CD14-positive monocyte (primary cell): ENCODE measurements around the gene SLC38A5. TPM values are rescaled to one million over a fixed set of nuclear protein-coding genes. Genes with fewer than 3 reads are reported as not detected.

Source experiments
- DNase-seq, 3 donors: peaks; one replicate each; pipeline ENCODE4 v3.0.0-alpha.2; 2011 to 2022
- H2AFZ ChIP-seq: 2 replicates; pipeline ENCODE4 v1.6.0; 2012; ENCODE audit warnings: mild to moderate bottlenecking, low read depth, low read length, inconsistent platforms; ENCODE audit not compliant: insufficient read depth, poor library complexity, severe bottlenecking
- H3K27ac ChIP-seq, 2 donors: 1 replicate in 1 of 2; 2 replicates in 1 of 2; pipeline ENCODE4 v1.5.1; 2012 to 2013; ENCODE audit warnings: low read length in 2 of 2, control low read depth in 1 of 2, inconsistent platforms in 1 of 2, low read depth in 1 of 2, mild to moderate bottlenecking in 1 of 2
- H3K27me3 ChIP-seq, 2 donors: one replicate each; pipeline versions ENCODE4 v1.6.0 to v1.6.1; 2011 to 2013; ENCODE audit warnings: low read length in 2 of 2; ENCODE audit not compliant: control insufficient read depth in 2 of 2, insufficient read depth in 2 of 2
- H3K36me3 ChIP-seq, 2 donors: replicated peaks in 1 of 2; 1 replicate in 1 of 2; 2 replicates in 1 of 2; pipeline versions ENCODE4 v1.5.1 to v1.6.1; 2012 to 2013; ENCODE audit warnings: low read length in 2 of 2, control low read depth in 1 of 2, inconsistent platforms in 1 of 2, mild to moderate bottlenecking in 1 of 2; ENCODE audit not compliant: insufficient read depth in 2 of 2, control insufficient read depth in 1 of 2
- H3K4me1 ChIP-seq, 2 donors: 1 replicate in 1 of 2; 2 replicates in 1 of 2; pipeline versions ENCODE4 v1.5.1 to v1.6.1; 2012 to 2013; ENCODE audit warnings: low read length in 2 of 2, control low read depth in 1 of 2, inconsistent platforms in 1 of 2, mild to moderate bottlenecking in 1 of 2, moderate library complexity in 1 of 2; ENCODE audit not compliant: insufficient read depth in 2 of 2, control insufficient read depth in 1 of 2
- H3K4me2 ChIP-seq: replicated peaks from 2 replicates; pipeline ENCODE3; 2012; ENCODE audit warnings: low read length, moderate library complexity, mild to moderate bottlenecking; ENCODE audit not compliant: poor library complexity, severe bottlenecking; ENCODE audit errors: extremely low read depth
- H3K4me3 ChIP-seq, 3 experiments: fragments of 200-600 bp in 1 of 3; sonication (generic) in 1 of 3; replicated peaks in 1 of 3; 1 replicate in 2 of 3; 2 replicates in 1 of 3; pipeline ENCODE4 v1.5.1; 2011 to 2013; ENCODE audit warnings: low read length in 3 of 3, mild to moderate bottlenecking in 3 of 3, control low read depth in 2 of 3, low read depth in 2 of 3, inconsistent platforms in 1 of 3, moderate library complexity in 1 of 3
- H3K79me2 ChIP-seq: 2 replicates; pipeline ENCODE4 v1.6.0; 2012; ENCODE audit warnings: mild to moderate bottlenecking, control low read depth, inconsistent platforms, low read length, moderate library complexity; ENCODE audit not compliant: insufficient read depth
- H3K9ac ChIP-seq: 2 replicates; pipeline ENCODE4 v1.6.0; 2017; ENCODE audit warnings: low read length, mild to moderate bottlenecking; ENCODE audit not compliant: insufficient read depth, poor library complexity, severe bottlenecking
- H3K9me3 ChIP-seq, 2 donors: replicated peaks in 1 of 2; 1 replicate in 1 of 2; 2 replicates in 1 of 2; pipeline versions ENCODE4 v1.5.1 to v1.6.1; 2012 to 2013; ENCODE audit warnings: low read length in 2 of 2, control low read depth in 1 of 2; ENCODE audit not compliant: control insufficient read depth in 1 of 2, insufficient read depth in 1 of 2
- H4K20me1 ChIP-seq: 2 replicates; pipeline ENCODE4 v1.6.0; 2012; ENCODE audit warnings: mild to moderate bottlenecking, low read length, control low read depth, moderate library complexity; ENCODE audit not compliant: insufficient read depth
- H3K27ac Mint-ChIP-seq, 7 donors: one replicate each; pipeline ENCODE4 v1.8.0; 2020; ENCODE audit warnings: mild to moderate bottlenecking in 7 of 7, mixed read lengths in 7 of 7, moderate library complexity in 6 of 7, inconsistent platforms in 2 of 7
- H3K27me3 Mint-ChIP-seq, 3 donors: one replicate each; pipeline ENCODE4 v1.8.0; 2021 to 2022; ENCODE audit warnings: low read depth in 3 of 3, mild to moderate bottlenecking in 3 of 3, mixed read lengths in 3 of 3, moderate library complexity in 3 of 3, inconsistent platforms in 1 of 3
- H3K36me3 Mint-ChIP-seq, 2 donors: one replicate each; pipeline ENCODE4 v1.8.0; 2020; ENCODE audit warnings: mixed read lengths in 2 of 2, inconsistent platforms in 1 of 2, mild to moderate bottlenecking in 1 of 2
- H3K4me1 Mint-ChIP-seq: one replicate; pipeline ENCODE4 v1.8.0; 2020; ENCODE audit warnings: mild to moderate bottlenecking, mixed read lengths
- H3K4me3 Mint-ChIP-seq, 2 donors: one replicate each; pipeline ENCODE4 v1.8.0; 2020; ENCODE audit warnings: mild to moderate bottlenecking in 2 of 2, mixed read lengths in 2 of 2, moderate library complexity in 1 of 2
- H3K9me3 Mint-ChIP-seq, 7 donors: one replicate each; pipeline ENCODE4 v1.8.0; 2020 to 2022; ENCODE audit warnings: mixed read lengths in 7 of 7, mild to moderate bottlenecking in 6 of 7, moderate library complexity in 6 of 7, inconsistent platforms in 2 of 7
- WGBS: methylation state at CpG from one replicate; pipeline ENCODE4 v1.1.5; 2013; ENCODE audit warnings: missing lambda C conversion rate; ENCODE audit not compliant: insufficient coverage; 5-methylcytosine and 5-hydroxymethylcytosine counted together
- intact Hi-C, 2 donors: fragments of 100-400 bp; cut with micrococcal nuclease; formaldehyde crosslinking; loops; one replicate each; pipeline versions ENCODE4 v1.15.0 to v1.15.1; 2023
- polyA plus RNA-seq, 3 donors: library from polyadenylated mRNA; depleted of rRNA in 1 of 3; unstranded in 2 of 3; stranded (reverse) in 1 of 3; fragments of 300-500 nt in 2 of 3; fragments of >200 nt in 1 of 3; fragmentation: Illumina TruSeq in 2 of 3; gene quantifications; 1 replicate in 2 of 3; 2 replicates in 1 of 3; pipeline ENCODE4 v1.2.3, GENCODE V29; 2012 to 2021
- TF ChIP-seq, protein P1 (sequence below): fragments of 200-600 bp; IDR thresholded peaks from one replicate; pipeline ENCODE4 v1.8.0; 2022; ENCODE audit warnings: antibody characterized with exemption, mild to moderate bottlenecking

SLC38A5 gene
- polyA plus RNA-seq, 3 donors, result 0.60 to 0.94 (median 0.69) TPM

DNA sequence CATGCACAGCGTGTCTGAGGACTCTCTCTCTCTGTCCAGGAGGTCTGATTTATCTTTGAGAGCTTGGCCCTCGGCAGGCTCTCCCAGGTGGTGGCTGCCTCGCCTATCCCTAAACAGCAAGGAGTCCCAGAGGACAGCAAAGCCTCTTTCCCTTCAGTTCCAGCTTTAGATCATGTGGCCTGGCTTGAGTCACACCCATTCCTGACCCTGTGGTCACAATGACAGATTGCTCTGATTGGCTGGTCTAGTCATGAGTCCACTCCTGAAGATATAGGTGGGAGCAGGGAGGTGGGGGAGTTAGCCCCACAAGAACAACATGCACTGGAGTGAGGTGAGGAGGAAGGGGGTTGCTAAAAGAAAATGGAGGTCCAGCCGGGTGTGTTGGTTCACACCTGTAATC lies 26.6 kb upstream of the SLC38A5 start:
- no peak overlapping the region for H2AFZ ChIP-seq
- no peaks in the 10 kb centered on the region for H3K27me3 ChIP-seq
- H3K4me1 Mint-ChIP-seq, result peaks cover 11% of the 10 kb centered on the region
- intact Hi-C loops, result no loop called here
- no peak overlapping the region for H3K4me3 Mint-ChIP-seq
- TF ChIP-seq, protein P1, sequence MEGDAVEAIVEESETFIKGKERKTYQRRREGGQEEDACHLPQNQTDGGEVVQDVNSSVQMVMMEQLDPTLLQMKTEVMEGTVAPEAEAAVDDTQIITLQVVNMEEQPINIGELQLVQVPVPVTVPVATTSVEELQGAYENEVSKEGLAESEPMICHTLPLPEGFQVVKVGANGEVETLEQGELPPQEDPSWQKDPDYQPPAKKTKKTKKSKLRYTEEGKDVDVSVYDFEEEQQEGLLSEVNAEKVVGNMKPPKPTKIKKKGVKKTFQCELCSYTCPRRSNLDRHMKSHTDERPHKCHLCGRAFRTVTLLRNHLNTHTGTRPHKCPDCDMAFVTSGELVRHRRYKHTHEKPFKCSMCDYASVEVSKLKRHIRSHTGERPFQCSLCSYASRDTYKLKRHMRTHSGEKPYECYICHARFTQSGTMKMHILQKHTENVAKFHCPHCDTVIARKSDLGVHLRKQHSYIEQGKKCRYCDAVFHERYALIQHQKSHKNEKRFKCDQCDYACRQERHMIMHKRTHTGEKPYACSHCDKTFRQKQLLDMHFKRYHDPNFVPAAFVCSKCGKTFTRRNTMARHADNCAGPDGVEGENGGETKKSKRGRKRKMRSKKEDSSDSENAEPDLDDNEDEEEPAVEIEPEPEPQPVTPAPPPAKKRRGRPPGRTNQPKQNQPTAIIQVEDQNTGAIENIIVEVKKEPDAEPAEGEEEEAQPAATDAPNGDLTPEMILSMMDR, result no peak
- H3K27ac ChIP-seq, result no peak overlapping the region
- no peaks in the 10 kb centered on the region for H3K36me3 ChIP-seq
- H3K27ac Mint-ChIP-seq, result no peak overlapping the region
- no peaks in the 10 kb centered on the region for H3K9me3 ChIP-seq
- H3K9ac ChIP-seq, result no peak overlapping the region
- H3K4me3 ChIP-seq, result no peak overlapping the region
- no peak overlapping the region for H3K4me2 ChIP-seq
- peaks cover 8 to 12% of the 10 kb centered on the region in 2 donors for H3K4me1 ChIP-seq
- no peaks in the 10 kb centered on the region for H3K79me2 ChIP-seq
- H3K36me3 Mint-ChIP-seq, result no peaks in the 10 kb centered on the region
- DNase-seq, result no peak
- 96% methylated on average over 3 of the region's 4 CpGs for WGBS
- peaks cover 2 to 12% (median 3%) of the 10 kb centered on the region in 3 donors for H3K27me3 Mint-ChIP-seq
- H4K20me1 ChIP-seq, result no peaks in the 10 kb centered on the region
- H3K9me3 Mint-ChIP-seq, result peaks cover 0 to 3% (median 0%) of the 10 kb centered on the region in 7 donors

- DNase-seq, result peak in 2 of 3 donors; percentile 12 to 22
- intact Hi-C loops, result no loop called here
- Histone ChIP-seq H3K36me3 (no peaks in the 10 kb centered on the region), H2AFZ (no peak overlapping the region), H3K27ac (no peak overlapping the region), H4K20me1 (no peaks in the 10 kb centered on the region), H3K79me2 (no peaks in the 10 kb centered on the region), H3K4me2 (no peak overlapping the region), H3K4me1 (peaks cover 8 to 12% of the 10 kb centered on the region in 2 donors), H3K27me3 (no peaks in the 10 kb centered on the region), H3K4me3 (no peak overlapping the region), H3K9ac (no peak overlapping the region), H3K9me3 (no peaks in the 10 kb centered on the region)
- Mint-ChIP-seq H3K4me1 (peaks cover 11% of the 10 kb centered on the region), H3K27ac (no peak overlapping the region), H3K36me3 (no peaks in the 10 kb centered on the region), H3K27me3 (peaks cover 2 to 7% (median 2%) of the 10 kb centered on the region in 3 donors), H3K4me3 (no peak overlapping the region), H3K9me3 (peaks cover 0 to 3% (median 0%) of the 10 kb centered on the region in 7 donors)
- no CpG with 5 or more reads among the region's 10 CpGs for WGBS
- TF ChIP-seq, protein P1, result no peak
These were observed 23.9 kb upstream of the SLC38A5 start for GRCh38 chrX:48493890-48494364.
